Right lobe of liver (tissue), 6 donors: Measurements from ENCODE around the gene NBEA. TPM values are rescaled to one million over a fixed set of nuclear protein-coding genes. Genes with fewer than 3 reads are reported as not detected.
A peak's percentile ranks its signal among the peaks of the same experiment; 100 is the strongest.

ENCODE experiments used
- ATAC-seq, 4 donors: fragments of 200-7000 bp; cut with Tn5 transposase; one replicate each; pipeline ENCODE4 v1.9.1; 2020; ENCODE audit warnings: mild to moderate bottlenecking in 4 of 4, moderate library complexity in 4 of 4
- DNase-seq, 3 donors: peaks; one replicate each; pipeline ENCODE4 v3.0.0-alpha.2; 2020
- H3K27ac ChIP-seq, 3 donors: fragments of 200-600 bp; one replicate each; pipeline ENCODE4 v1.8.0; 2022
- H3K27me3 ChIP-seq, 2 donors: fragments of 200-600 bp; one replicate each; pipeline ENCODE4 v1.8.0; 2022
- H3K36me3 ChIP-seq, 4 donors: fragments of 200-600 bp; sonication (generic) in 1 of 4; one replicate each; pipeline versions ENCODE4 v1.5.1 to v1.8.0; 2017 to 2022; ENCODE audit warnings: control low read depth in 1 of 4
- H3K4me1 ChIP-seq, 4 donors: fragments of 200-600 bp; sonication (generic) in 1 of 4; one replicate each; pipeline versions ENCODE4 v1.5.1 to v1.8.0; 2017 to 2022; ENCODE audit warnings: control low read depth in 1 of 4
- H3K4me3 ChIP-seq, 3 donors: fragments of 200-600 bp; one replicate each; pipeline ENCODE4 v1.8.0; 2022
- H3K9me3 ChIP-seq, 4 donors: fragments of 200-600 bp; sonication (generic) in 1 of 4; one replicate each; pipeline versions ENCODE4 v1.5.1 to v1.8.0; 2017 to 2022; ENCODE audit warnings: control low read depth in 1 of 4
- CTCF ChIP-seq, 4 donors: fragments of 200-600 bp in 3 of 4; fragments of 450-650 bp in 1 of 4; IDR thresholded peaks; one replicate each; pipeline versions ENCODE4 v1.5.1 to v1.8.0; 2016 to 2022; ENCODE audit warnings: antibody characterized with exemption in 4 of 4, mild to moderate bottlenecking in 2 of 4
- POLR2A ChIP-seq: fragments of 450-650 bp; IDR thresholded peaks from one replicate; pipeline ENCODE4 v1.6.1; 2017; ENCODE audit warnings: antibody characterized with exemption, mild to moderate bottlenecking
- WGBS: methylation state at CpG from one replicate; pipeline ENCODE4 v1.1.6; 2018; ENCODE audit warnings: low coverage, low lambda C conversion rate; ENCODE audit not compliant: insufficient coverage; ENCODE audit errors: missing lambda C conversion rate; 5-methylcytosine and 5-hydroxymethylcytosine counted together
- intact Hi-C, 2 donors: fragments of 100-400 bp; cut with DNase I; formaldehyde crosslinking; loops; one replicate each; pipeline versions ENCODE4 v1.11.2 to v1.14.1; 2022
- small RNA-seq, 2 experiments: library from RNA; depleted of rRNA; stranded (forward); fragments of <200 nt; gene quantifications; one replicate each; pipeline ENCODE3, GENCODE V24; 2016
- total RNA-seq, 6 experiments: library from RNA; depleted of rRNA in 2 of 6; stranded (reverse); fragments of >200 nt in 2 of 6; fragmentation: NEBNext Ultra II Directional in 3 of 6; extraction: Animal tissue kit (Norgen Biotek cat#: 25700) in 3 of 6; gene quantifications; one replicate each; pipeline versions ENCODE4 v1.1.0 to v1.2.4, GENCODE V29; 2016 to 2023
- donor health status: DM: no; HTN: yes; CAD: no.
- donor health status: DM: no; HTN: no; CAD: no.
- donor health status: DM: no; HTN: no; CAD: no.
- donor health status: DM: no; HTN: yes; CAD: no.
- donor health status: DM: no; HTN: yes; CAD: no.

The NBEA gene
- total RNA-seq, 6 experiments from 2014 or later: 0.62 to 1.7 (median 0.75) TPM

- no peak overlapping the region for H3K27ac ChIP-seq
- peak in 2 of 3 donors; percentile 45 to 48 for DNase-seq
- intact Hi-C loops: no loop called here
- TF ChIP-seq CTCF (IDR thresholded peaks at IDR 0.05) (peak; percentile 67 to 93 (median 90)), POLR2A (no peak)
- no peaks in the 10 kb centered on the region for H3K4me1 ChIP-seq
- 17% methylated on average over 18 of the region's 21 CpGs for WGBS
- H3K9me3 ChIP-seq: no peaks in the 10 kb centered on the region
- H3K4me3 ChIP-seq: no peak overlapping the region
- no peaks in the 10 kb centered on the region for H3K36me3 ChIP-seq
- peak; percentile 74 to 83 (median 74) for ATAC-seq
- H3K27me3 ChIP-seq: no peaks in the 10 kb centered on the region
Observed at GRCh38 chr13:35720690-35721554, 778.9 kb downstream of the NBEA start.

Small RNA genes within 50 kb of the gene (small RNA-seq; reads per million reads assigned to genes)
- 0 reads per million in 2 experiments for gene RF00017
